ENCODE results near the gene CARNS1.
A peak's percentile ranks its signal among the peaks of the same experiment; 100 is the strongest.

CARNS1 gene

DNA sequence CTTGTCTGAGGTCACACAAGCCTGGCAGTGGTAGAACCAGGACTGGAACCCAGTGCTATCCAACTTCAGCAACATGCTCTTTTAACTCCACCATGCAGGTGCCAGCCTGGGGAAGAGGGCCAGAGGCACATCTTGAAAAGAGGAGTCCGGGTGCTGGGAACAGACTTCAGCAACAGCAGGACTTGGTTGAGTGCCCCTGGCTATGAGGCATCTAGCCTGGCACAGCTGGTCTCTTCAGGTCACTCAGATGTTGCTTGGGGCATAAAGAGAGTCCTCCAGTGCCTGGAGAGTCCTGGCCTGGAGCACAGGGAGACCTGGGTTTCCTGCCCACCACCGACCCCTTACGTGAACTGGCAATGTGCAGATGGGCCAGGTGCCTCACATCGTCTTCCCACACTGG is 36.9 kb upstream of the CARNS1 start:
- no peak for TF ChIP-seq FOXK2 (IDR thresholded peaks at IDR 0.05)
- ChIA-PET CTCF (interaction anchor here (12.7 kb wide), 1 partner anchor 24 kb away, joined by 182 read pairs; the partner anchor contains the start of gene POLD4), POLR2A (interaction anchor here (1.3 to 2.0 kb wide), 2 partner anchors 13 to 25 kb away, joined by 5 to 7 read pairs; partner anchors contain the start of genes POLD4 and RAD9A)
- no peak for DNase-seq (ENCODE audit: extremely low spot score)

DNA sequence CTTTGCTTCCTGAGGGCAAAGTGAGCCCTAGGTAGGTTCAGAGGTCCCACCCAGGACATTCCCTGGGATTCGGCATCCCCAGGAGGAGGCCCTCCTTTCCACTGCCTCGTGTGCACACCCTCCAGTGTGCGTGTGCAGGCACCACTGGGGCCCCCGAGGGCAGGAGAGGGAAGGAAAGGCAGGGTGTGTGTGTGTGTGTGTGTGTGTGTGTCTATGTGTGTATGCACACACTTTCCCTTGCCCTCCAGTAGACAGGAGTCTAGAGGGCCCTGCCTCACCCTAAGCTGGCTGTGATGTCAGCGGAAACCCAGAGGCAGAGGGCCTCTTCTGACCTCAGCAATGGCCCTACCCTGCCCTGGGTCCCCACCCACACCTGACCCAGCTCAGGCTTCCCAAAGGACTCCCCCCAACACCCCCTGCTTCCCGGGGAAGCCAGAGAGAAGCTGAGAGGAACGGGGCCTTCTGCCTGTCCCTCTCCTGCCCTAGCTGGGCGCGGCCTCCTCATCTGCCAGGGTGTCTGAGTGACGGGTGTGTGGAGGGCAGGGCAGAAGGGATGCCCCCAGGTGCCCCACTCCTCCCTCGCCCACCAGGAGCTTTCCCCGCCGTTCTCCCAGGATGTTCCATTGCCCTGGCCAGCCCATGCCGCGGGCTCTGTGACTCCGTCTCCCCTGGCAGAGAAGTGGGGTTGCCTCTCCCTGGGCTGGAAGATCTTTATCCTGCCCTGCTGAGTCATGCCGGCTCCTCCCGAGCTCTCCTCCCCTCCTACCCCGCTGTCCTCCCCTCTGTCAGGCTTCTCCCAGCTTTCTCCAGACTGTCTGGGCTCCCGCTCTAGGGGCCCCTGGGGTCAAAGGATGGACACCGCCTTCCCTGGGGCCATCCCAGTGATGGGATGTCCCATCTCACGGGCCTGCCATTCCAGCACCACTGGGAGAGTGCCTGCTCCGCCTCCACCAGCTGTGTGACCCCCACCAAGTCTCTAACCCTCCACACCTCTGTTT is 36.1 kb upstream of the CARNS1 start:
- TF ChIP-seq NFRKB (IDR thresholded peaks at IDR 0.05) = no peak
- TF ChIP-seq LEF1 (IDR thresholded peaks at IDR 0.05; ENCODE audit: borderline replicate concordance) = no peak
- no peak for TF ChIP-seq CTBP1 (IDR thresholded peaks at IDR 0.05; ENCODE audit: borderline replicate concordance)
- TF ChIP-seq FOXK2 (IDR thresholded peaks at IDR 0.05) = no peak
- no peak for TF ChIP-seq FOXM1 (IDR thresholded peaks at IDR 0.05; ENCODE audit: borderline replicate concordance)
- TF ChIP-seq BHLHE40 (IDR thresholded peaks at IDR 0.05; ENCODE audit: borderline replicate concordance) = no peak
- TF ChIP-seq FOXA1 (IDR thresholded peaks at IDR 0.05) = no peak
- TF ChIP-seq, protein P1, sequence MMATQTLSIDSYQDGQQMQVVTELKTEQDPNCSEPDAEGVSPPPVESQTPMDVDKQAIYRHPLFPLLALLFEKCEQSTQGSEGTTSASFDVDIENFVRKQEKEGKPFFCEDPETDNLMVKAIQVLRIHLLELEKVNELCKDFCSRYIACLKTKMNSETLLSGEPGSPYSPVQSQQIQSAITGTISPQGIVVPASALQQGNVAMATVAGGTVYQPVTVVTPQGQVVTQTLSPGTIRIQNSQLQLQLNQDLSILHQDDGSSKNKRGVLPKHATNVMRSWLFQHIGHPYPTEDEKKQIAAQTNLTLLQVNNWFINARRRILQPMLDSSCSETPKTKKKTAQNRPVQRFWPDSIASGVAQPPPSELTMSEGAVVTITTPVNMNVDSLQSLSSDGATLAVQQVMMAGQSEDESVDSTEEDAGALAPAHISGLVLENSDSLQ (IDR thresholded peaks at IDR 0.05) = no peak
- TF ChIP-seq SP1 (IDR thresholded peaks at IDR 0.05) = no peak
- no peak for TF ChIP-seq SUZ12 (IDR thresholded peaks at IDR 0.05)
- no peak for TF ChIP-seq ARNT (IDR thresholded peaks at IDR 0.05)
- TF ChIP-seq ELF4 (IDR thresholded peaks at IDR 0.05) = no peak
- no peak for TF ChIP-seq L3MBTL2 (conservative IDR thresholded peaks at IDR 0.05)
- no peak for TF ChIP-seq ZNF384 (IDR thresholded peaks at IDR 0.05)
- no peak for TF ChIP-seq TARDBP (IDR thresholded peaks at IDR 0.05)
- TF ChIP-seq HDGF (IDR thresholded peaks at IDR 0.05; ENCODE audit: borderline replicate concordance) = no peak
- POLR2A ChIA-PET = interaction anchor here (0.9 to 2.0 kb wide), 3 partner anchors 12 to 26 kb away, joined by 3 to 7 read pairs (median 5); partner anchors contain the start of genes POLD4 and RAD9A
- CTCF ChIA-PET = interaction anchor here (0.5 to 12.7 kb wide), 3 partner anchors 9 to 212 kb away, joined by 5 to 182 read pairs (median 7); partner anchors contain the start of gene POLD4
- DNase-seq (ENCODE audit: extremely low spot score) = no peak

DNA sequence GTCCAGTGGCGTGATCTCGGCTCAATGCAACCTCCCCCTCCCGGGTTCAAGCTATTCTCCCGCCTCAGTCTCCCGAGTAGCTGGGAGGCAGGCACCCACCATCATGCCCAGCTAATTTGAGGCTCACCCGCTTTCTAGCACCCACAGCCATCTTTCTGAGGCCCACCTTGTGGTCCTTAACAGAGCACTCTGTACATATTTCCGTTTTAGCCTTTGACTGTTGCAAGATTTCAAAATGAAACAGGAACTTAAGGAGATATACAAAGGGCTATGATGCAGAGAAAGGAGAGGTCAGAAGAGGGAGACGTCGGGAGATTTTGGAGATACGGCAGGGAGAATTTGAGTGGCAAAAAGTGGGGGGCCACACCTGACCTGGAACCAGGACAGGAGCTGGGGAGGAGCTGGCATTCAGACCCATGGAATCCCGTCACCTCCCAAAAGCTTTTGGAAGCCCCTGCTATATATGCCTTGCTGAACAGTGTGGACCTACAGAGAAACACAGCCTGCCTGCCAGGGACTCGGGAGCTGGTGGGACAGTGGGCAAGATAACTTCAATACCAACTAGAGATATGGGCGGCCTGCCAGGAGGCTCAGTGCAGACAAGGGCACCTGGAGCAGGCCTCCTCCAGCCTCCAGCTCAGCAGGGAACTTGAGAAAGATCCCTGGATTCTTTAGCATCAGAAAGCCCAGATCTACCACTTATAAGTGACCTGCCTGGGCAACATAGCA is 34.1 kb upstream of the CARNS1 start:
- ChIA-PET POLR2A (interaction anchor here (1.1 to 2.7 kb wide), 6 partner anchors 9 to 28 kb away, joined by 3 to 12 read pairs (median 7); partner anchors contain the start of genes POLD4 and RAD9A), CTCF (interaction anchor here (0.6 to 12.7 kb wide), 10 partner anchors 7 to 123 kb away, joined by 3 to 182 read pairs (median 6); partner anchors contain the start of genes POLD4, PPP1CA and RAD9A)
- no peak for DNase-seq (ENCODE audit: extremely low spot score)

DNA sequence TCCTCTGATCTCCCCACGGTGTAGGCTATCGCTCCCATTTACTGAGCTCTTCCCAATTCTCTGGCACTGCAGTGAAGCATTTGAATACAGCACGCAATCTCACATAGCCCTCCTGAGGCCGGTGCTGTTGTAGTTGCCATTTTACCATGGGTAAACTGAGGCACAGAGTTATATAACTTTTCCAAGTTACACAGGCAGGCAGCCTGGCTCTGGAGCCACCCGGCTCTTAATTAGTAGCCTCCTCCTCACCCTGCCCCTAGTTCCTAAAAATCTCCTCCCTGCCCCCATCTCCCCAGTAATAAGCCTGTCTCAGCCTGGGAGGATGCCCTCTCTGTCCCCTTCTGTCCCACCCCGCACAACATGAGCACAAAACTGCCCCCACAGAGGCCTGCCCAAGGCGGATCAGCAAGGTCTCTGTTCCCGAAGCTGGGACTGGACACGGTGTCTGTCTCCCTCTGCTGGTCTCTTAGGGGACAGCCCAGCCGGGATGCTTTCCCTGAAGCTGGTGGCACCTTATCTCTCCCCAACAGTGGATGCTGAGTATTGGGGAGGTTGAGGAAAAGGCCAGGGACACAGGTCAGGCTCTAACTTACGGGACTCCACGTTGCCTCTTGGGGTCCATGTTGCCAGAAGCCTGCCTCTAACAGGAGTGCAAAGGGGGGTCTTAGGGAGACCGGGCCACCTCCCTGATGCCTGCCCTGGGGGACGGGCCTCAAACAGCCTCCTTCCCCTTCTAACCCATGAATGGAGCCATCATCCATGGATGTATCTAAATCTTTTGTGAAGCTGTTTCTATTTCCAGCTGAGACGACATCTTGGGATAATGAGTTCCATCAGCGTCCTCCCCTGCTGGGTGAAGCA is 33.0 kb upstream of the CARNS1 start:
- TF ChIP-seq FOXM1 (IDR thresholded peaks at IDR 0.05; ENCODE audit: borderline replicate concordance) (peak; percentile 54; the same call in 1 of the 2 replicates), NFRKB (IDR thresholded peaks at IDR 0.05) (no peak)

More for the DNA sequence above, 34.1 kb upstream of the CARNS1 start:
- TF ChIP-seq SP1 (IDR thresholded peaks at IDR 0.05) (no peak), ELF4 (IDR thresholded peaks at IDR 0.05) (no peak), FOXA1 (IDR thresholded peaks at IDR 0.05) (no peak), SUZ12 (IDR thresholded peaks at IDR 0.05) (no peak), ARNT (IDR thresholded peaks at IDR 0.05) (no peak), HDGF (IDR thresholded peaks at IDR 0.05; ENCODE audit: borderline replicate concordance) (no peak), FOXM1 (IDR thresholded peaks at IDR 0.05; ENCODE audit: borderline replicate concordance) (no peak), L3MBTL2 (conservative IDR thresholded peaks at IDR 0.05) (no peak), TARDBP (IDR thresholded peaks at IDR 0.05) (no peak), NFRKB (IDR thresholded peaks at IDR 0.05) (no peak), LEF1 (IDR thresholded peaks at IDR 0.05; ENCODE audit: borderline replicate concordance) (no peak), FOXK2 (IDR thresholded peaks at IDR 0.05) (no peak), BHLHE40 (IDR thresholded peaks at IDR 0.05; ENCODE audit: borderline replicate concordance) (no peak), CTBP1 (IDR thresholded peaks at IDR 0.05; ENCODE audit: borderline replicate concordance) (no peak), ZNF384 (IDR thresholded peaks at IDR 0.05) (no peak)
- TF ChIP-seq, protein P1 (IDR thresholded peaks at IDR 0.05) = no peak

DNA sequence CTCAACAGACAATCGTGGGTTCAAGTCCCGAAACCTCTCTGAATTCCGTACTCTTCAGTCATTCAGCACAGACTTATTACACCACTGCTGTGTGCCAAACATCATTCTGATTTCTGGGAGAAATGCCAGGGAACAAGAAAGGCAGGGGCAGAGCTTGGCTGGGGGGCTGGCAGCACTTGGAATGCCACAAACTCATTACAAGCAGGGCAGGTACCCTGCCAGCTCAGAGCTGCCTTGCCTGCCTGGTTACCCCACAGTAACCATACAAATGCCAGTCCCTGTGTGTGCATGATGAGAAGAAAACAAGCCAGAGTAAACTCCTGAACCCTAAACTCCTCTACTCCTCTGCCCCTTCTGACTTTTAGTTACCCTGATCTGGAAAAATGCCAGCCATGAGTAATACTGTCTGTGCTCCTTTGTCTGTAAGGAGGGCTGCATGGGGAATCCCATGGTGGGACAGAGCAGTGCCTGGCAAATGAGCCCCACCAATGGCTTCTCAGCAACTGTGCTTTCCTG is 30.6 kb upstream of the CARNS1 start:
- ChIA-PET CTCF (interaction anchor here (1.0 to 12.7 kb wide), 3 partner anchors 12 to 39 kb away, joined by 3 to 182 read pairs (median 5); partner anchors contain the start of genes CLCF1 and POLD4), POLR2A (interaction anchor here (0.7 kb wide), 1 partner anchor 11 kb away, joined by 4 read pairs; the partner anchor contains the start of gene CLCF1)
- DNase-seq (ENCODE audit: extremely low spot score) = no peak
- TF ChIP-seq NFRKB (IDR thresholded peaks at IDR 0.05) = no peak
- TF ChIP-seq FOXK2 (IDR thresholded peaks at IDR 0.05) = no peak
- TF ChIP-seq, protein P1 (IDR thresholded peaks at IDR 0.05) = no peak
- no peak for TF ChIP-seq LEF1 (IDR thresholded peaks at IDR 0.05; ENCODE audit: borderline replicate concordance)
- TF ChIP-seq ZNF384 (IDR thresholded peaks at IDR 0.05) = no peak

More for the DNA sequence above, 33.0 kb upstream of the CARNS1 start:
- ChIA-PET POLR2A (interaction anchor here (0.6 to 2.7 kb wide), 6 partner anchors 9 to 65 kb away, joined by 3 to 12 read pairs (median 7); partner anchors contain the start of genes POLD4 and RAD9A), CTCF (interaction anchor here (0.5 to 12.7 kb wide), 13 partner anchors 8 to 423 kb away, joined by 3 to 182 read pairs (median 6); partner anchors contain the start of genes POLD4, PPP1CA and RAD9A)
- peak; percentile 84 for DNase-seq (ENCODE audit: extremely low spot score)
